IPS-20b (cell line): Measurements from ENCODE around the gene WNT1.

Experiments
- H3K27ac ChIP-seq: one replicate; pipeline ENCODE4 v1.5.1; 2013; ENCODE audit warnings: low read length
- H3K27me3 ChIP-seq: 2 replicates; pipeline ENCODE4 v1.6.1; 2013; ENCODE audit warnings: mild to moderate bottlenecking, low read length, inconsistent platforms; ENCODE audit not compliant: insufficient read depth
- H3K36me3 ChIP-seq: 2 replicates; pipeline ENCODE4 v1.6.1; 2013; ENCODE audit warnings: low read depth, mild to moderate bottlenecking, inconsistent platforms, low read length, moderate library complexity; ENCODE audit not compliant: insufficient read depth
- H3K4me1 ChIP-seq: 2 replicates; pipeline ENCODE4 v1.6.1; 2013; ENCODE audit warnings: mild to moderate bottlenecking, control low read depth, inconsistent platforms, low read length, moderate library complexity; ENCODE audit not compliant: insufficient read depth
- H3K4me3 ChIP-seq: 2 replicates; pipeline ENCODE4 v1.5.1; 2013; ENCODE audit warnings: mild to moderate bottlenecking, low read length, inconsistent platforms
- H3K9ac ChIP-seq: 2 replicates; pipeline ENCODE4 v1.6.1; 2013; ENCODE audit warnings: low read depth, mild to moderate bottlenecking, inconsistent platforms, low read length, moderate library complexity
- H3K9me3 ChIP-seq: 2 replicates; pipeline ENCODE4 v1.6.1; 2013; ENCODE audit warnings: mild to moderate bottlenecking, low read depth, low read length, inconsistent platforms; ENCODE audit not compliant: insufficient read depth

The WNT1 gene

GRCh38 chr12:48946943-48947342 lies 31.2 kb upstream of the WNT1 start:
- Histone ChIP-seq H3K27ac (no peak overlapping the region), H3K27me3 (no peaks in the 10 kb centered on the region), H3K4me3 (no peak overlapping the region), H3K9ac (no peak overlapping the region), H3K9me3 (no peaks in the 10 kb centered on the region), H3K4me1 (no peaks in the 10 kb centered on the region), H3K36me3 (peaks cover 47% of the 10 kb centered on the region)

GRCh38 chr12:48947727-48948126 lies 30.4 kb upstream of the WNT1 start:
- no peaks in the 10 kb centered on the region for H3K4me1 ChIP-seq
- H3K9ac ChIP-seq, result no peak overlapping the region
- H3K9me3 ChIP-seq, result no peaks in the 10 kb centered on the region
- peaks cover 48% of the 10 kb centered on the region for H3K36me3 ChIP-seq
- H3K27me3 ChIP-seq, result no peaks in the 10 kb centered on the region
- no peak overlapping the region for H3K27ac ChIP-seq
- H3K4me3 ChIP-seq, result no peak overlapping the region

GRCh38 chr12:48952691-48953090 lies 25.4 kb upstream of the WNT1 start:
- no peak overlapping the region for H3K4me3 ChIP-seq
- H3K36me3 ChIP-seq, result peaks cover 58% of the 10 kb centered on the region
- peaks cover 10% of the 10 kb centered on the region; the same call in 1 of the 2 replicates for H3K4me1 ChIP-seq
- H3K9me3 ChIP-seq, result no peaks in the 10 kb centered on the region
- H3K27ac ChIP-seq, result no peak overlapping the region
- no peaks in the 10 kb centered on the region for H3K27me3 ChIP-seq
- no peak overlapping the region for H3K9ac ChIP-seq

DNA sequence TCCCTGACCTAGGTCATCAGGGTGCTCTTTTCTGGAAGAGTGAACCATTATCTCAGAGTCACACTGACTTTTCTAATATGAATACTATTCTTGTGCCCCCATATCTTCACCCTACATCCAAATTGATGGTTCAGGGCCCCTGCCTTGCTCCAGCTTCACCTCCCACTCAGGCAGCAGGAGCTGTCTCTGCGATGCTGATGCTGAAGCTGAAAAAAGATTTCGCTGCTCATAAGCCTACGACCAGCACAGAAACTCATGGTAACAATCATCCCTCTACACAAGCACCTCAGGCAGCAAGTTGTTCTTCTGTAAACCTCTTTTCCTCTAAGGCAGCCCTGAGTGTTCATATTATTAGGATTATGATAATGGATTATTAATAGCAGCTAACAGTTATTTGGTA lies 24.1 kb upstream of the WNT1 start:
- Histone ChIP-seq H3K4me3 (no peak overlapping the region), H3K9ac (no peak overlapping the region), H3K27me3 (no peaks in the 10 kb centered on the region), H3K27ac (no peak overlapping the region), H3K9me3 (no peaks in the 10 kb centered on the region), H3K4me1 (peaks cover 14% of the 10 kb centered on the region; the same call in 1 of the 2 replicates), H3K36me3 (peaks cover 53% of the 10 kb centered on the region)

DNA sequence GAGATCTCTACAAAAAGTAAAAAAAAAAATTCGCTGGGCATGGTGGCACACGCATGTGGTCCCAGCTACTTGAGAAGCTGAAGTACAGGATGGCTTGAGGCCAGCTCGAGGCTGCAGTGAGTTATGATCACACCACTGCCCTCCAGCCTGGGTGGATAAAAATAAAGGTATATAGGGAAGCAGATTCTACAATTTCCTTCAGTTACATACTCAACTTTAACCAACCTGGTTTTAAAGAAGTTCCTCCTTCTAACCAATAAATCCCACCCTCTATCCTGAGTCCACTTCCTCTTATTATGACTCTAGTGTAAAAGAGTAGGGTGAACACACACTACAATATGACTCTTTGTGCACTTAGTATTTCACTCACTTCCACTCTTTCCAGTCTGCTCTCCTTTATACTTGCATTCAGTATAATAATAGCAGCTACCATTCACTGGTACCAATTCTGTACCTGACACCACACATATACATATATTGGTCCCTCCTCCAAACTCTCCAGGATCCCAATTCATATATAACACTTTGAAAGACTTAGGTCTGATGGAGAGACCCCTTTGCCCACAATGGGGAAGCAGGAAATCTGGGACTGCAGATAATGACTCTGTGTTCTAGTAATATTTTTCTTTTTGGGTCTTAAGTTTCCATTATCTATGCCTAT lies 23.2 kb upstream of the WNT1 start:
- no peaks in the 10 kb centered on the region for H3K27me3 ChIP-seq
- no peaks in the 10 kb centered on the region for H3K9me3 ChIP-seq
- no peak overlapping the region for H3K9ac ChIP-seq
- H3K36me3 ChIP-seq, result peaks cover 46% of the 10 kb centered on the region
- H3K27ac ChIP-seq, result no peak overlapping the region
- H3K4me3 ChIP-seq, result peak overlapping the region; percentile 83; the same call in 1 of the 2 replicates
- H3K4me1 ChIP-seq, result peaks cover 14% of the 10 kb centered on the region; the same call in 1 of the 2 replicates

DNA sequence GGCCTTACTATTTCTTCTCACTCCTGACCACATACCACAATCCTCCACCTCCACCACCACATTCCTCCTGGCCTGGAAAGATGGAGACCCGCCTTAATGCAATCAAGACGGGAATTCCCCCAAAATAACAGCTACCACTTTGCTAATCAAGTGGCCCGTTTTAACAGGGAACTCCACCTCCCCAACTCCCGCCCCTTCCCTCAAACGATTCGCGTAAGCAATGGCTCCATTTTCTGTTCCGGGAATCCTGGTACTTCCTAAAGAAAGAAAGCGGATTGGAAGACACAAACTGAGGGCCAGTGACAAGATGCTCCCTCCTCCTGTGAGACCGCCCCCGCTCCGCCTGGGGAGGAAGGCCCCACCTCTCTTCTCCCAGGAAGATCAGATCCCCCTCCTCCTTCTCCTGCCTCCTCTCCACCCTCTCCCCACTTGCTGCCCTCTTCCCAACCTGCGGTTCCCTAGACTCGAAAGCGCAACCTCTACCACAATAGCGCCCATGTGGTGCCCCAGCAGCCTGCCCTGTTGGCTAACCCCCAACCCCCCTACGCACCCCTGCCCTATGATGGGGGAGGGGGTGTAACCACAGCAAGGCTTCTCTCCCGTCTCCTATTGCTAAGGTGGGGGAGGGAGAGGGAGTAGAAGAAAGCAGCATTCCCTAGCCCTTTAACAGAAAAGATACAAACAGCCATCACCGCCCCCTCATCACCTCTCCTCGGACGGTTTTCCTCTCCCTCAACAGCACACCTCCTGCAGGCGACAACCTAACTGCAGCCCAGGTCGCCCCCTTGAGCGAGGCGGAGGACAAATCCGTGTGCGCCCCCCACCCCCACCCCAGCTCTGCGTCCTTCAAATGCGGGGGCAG lies 21.6 kb upstream of the WNT1 start:
- Histone ChIP-seq H3K27me3 (no peaks in the 10 kb centered on the region), H3K9ac (peak overlapping the region; percentile 94), H3K4me1 (peaks cover 14% of the 10 kb centered on the region; the same call in 1 of the 2 replicates), H3K27ac (peak overlapping the region; percentile 79), H3K36me3 (peaks cover 40% of the 10 kb centered on the region), H3K4me3 (peak overlapping the region; percentile 83), H3K9me3 (no peaks in the 10 kb centered on the region)

GRCh38 chr12:48957141-48958048 lies 20.7 kb upstream of the WNT1 start, which contains the start of gene ARF3:
Gene ARF3 (minus strand): TSS chr12:48957487. CDS start chr12:48941095, 16,392 bp downstream.
- peak within 1 kb of the TSS; percentile 94 for H3K9ac ChIP-seq
- peak within 1 kb of the TSS; percentile 83 for H3K4me3 ChIP-seq
- H3K9me3 ChIP-seq, result no peaks in the 10 kb centered on the region
- peak within 1 kb of the TSS; percentile 79 for H3K27ac ChIP-seq
- H3K36me3 ChIP-seq, result peaks cover 34% of the 10 kb centered on the region
- peaks cover 14% of the 10 kb centered on the region; the same call in 1 of the 2 replicates for H3K4me1 ChIP-seq
- no peaks in the 10 kb centered on the region for H3K27me3 ChIP-seq

DNA sequence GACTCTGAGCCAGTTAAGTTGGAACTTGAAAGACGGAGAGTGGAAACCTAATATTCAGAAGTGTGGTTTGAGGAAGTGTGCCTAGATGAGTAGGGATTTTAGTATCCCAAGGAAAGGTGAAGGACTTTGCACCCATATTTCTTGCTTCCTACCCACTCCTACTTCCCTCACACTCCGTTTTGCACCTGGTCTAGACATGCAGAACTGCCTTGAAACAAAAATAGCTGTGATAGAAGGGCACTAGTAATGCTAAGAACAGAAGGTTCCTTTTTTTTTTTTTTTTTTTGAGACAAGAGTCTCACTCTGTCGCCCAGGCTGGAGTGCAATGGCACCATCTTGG lies 20.1 kb upstream of the WNT1 start:
- peak overlapping the region; percentile 83 for H3K4me3 ChIP-seq
- H3K9ac ChIP-seq, result peak overlapping the region; percentile 94
- H3K27ac ChIP-seq, result peak overlapping the region; percentile 66
- H3K9me3 ChIP-seq, result no peaks in the 10 kb centered on the region
- peaks cover 14% of the 10 kb centered on the region; the same call in 1 of the 2 replicates for H3K4me1 ChIP-seq
- H3K36me3 ChIP-seq, result peaks cover 28% of the 10 kb centered on the region
- H3K27me3 ChIP-seq, result no peaks in the 10 kb centered on the region

DNA sequence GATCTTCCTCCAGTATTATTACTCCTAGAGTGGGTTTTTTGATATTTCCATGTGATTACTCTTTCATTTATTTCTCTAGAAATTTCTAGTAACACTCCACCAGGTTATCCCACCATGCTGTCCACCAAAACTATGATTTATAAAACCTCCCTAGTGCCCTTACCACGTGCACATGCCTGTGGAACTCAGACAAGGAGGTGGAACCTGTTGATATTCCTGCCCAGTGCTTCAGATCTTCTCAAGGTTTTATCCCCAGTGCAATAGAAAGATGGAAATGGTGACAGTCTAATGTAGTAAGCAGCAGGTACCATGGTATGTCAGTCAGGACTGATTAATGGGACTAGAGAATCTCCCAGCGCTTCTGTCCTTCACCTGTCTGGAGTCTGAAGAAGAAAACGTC lies 17.3 kb upstream of the WNT1 start:
- Histone ChIP-seq H3K9me3 (no peaks in the 10 kb centered on the region), H3K27me3 (peaks cover 4% of the 10 kb centered on the region; the same call in 1 of the 2 replicates), H3K36me3 (peaks cover under 1% of the 10 kb centered on the region; the same call in 1 of the 2 replicates), H3K27ac (no peak overlapping the region), H3K4me3 (no peak overlapping the region), H3K4me1 (peaks cover 18% of the 10 kb centered on the region), H3K9ac (no peak overlapping the region)

DNA sequence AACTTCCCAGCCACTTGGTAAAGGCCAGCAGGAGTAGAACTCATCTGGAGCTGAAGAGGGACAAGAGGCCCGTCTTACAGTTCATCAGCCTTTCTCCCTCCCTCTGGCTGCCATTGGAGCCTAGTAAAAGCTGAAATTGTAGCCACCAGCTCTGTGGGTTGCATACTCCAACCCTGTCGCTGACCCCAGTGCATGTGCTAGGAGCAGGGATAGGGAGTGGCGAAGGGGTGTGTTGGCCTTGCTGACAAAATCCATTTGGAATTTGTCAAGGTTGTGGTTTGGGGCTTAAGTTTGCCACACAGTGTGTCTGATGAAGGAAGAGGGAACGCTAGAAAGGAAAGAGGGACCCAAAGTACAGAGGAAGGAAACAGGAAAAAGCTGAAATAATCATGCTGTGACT lies 16.8 kb upstream of the WNT1 start:
- Histone ChIP-seq H3K36me3 (no peaks in the 10 kb centered on the region), H3K9me3 (no peaks in the 10 kb centered on the region), H3K27me3 (peaks cover 9% of the 10 kb centered on the region; the same call in 1 of the 2 replicates), H3K4me3 (no peak overlapping the region), H3K9ac (no peak overlapping the region; the same call in 1 of the 2 replicates), H3K4me1 (peaks cover 20% of the 10 kb centered on the region), H3K27ac (no peak overlapping the region)

GRCh38 chr12:48961801-48962200 lies 16.3 kb upstream of the WNT1 start:
- Histone ChIP-seq H3K4me3 (no peak overlapping the region), H3K9me3 (no peaks in the 10 kb centered on the region), H3K9ac (no peak overlapping the region), H3K27ac (no peak overlapping the region), H3K36me3 (no peaks in the 10 kb centered on the region), H3K4me1 (peaks cover 20% of the 10 kb centered on the region), H3K27me3 (peaks cover 14% of the 10 kb centered on the region)
